Hepatocyte (in vitro differentiated cells): ENCODE data around the gene ECE1. TPM values are rescaled to one million over a fixed set of nuclear protein-coding genes. Genes with fewer than 3 reads are reported as not detected.

Experiments
- DNase-seq: peaks from one replicate; pipeline ENCODE4 v3.0.0-alpha.2; 2016; ENCODE audit warnings: low spot score
- H2AFZ ChIP-seq: fragments of 200-600 bp; sonication (generic); 2 replicates; pipeline ENCODE4 v1.6.0; 2016; ENCODE audit warnings: antibody characterized with exemption, mild to moderate bottlenecking
- H3K27ac ChIP-seq: fragments of 200-600 bp; sonication (generic); 2 replicates; pipeline ENCODE4 v1.5.1; 2016; ENCODE audit warnings: mild to moderate bottlenecking
- H3K27me3 ChIP-seq: fragments of 200-600 bp; sonication (generic); 2 replicates; pipeline ENCODE4 v1.6.1; 2016
- H3K36me3 ChIP-seq: fragments of 200-600 bp; sonication (generic); replicated peaks from 2 replicates; pipeline ENCODE4 v1.5.1; 2016; ENCODE audit warnings: low read depth; ENCODE audit not compliant: insufficient read depth
- H3K4me1 ChIP-seq: fragments of 200-600 bp; sonication (generic); 2 replicates; pipeline ENCODE4 v1.5.1; 2016; ENCODE audit warnings: mild to moderate bottlenecking, moderate library complexity; ENCODE audit not compliant: insufficient read depth
- H3K4me2 ChIP-seq: fragments of 200-600 bp; sonication (generic); 2 replicates; pipeline ENCODE4 v1.6.0; 2016
- H3K4me3 ChIP-seq: fragments of 200-600 bp; sonication (generic); 2 replicates; pipeline ENCODE4 v1.5.1; 2016; ENCODE audit warnings: mild to moderate bottlenecking
- H3K79me2 ChIP-seq: fragments of 200-600 bp; sonication (generic); 2 replicates; pipeline ENCODE4 v1.6.0; 2017; ENCODE audit warnings: mild to moderate bottlenecking
- H3K9me2 ChIP-seq: fragments of 200-600 bp; sonication (generic); replicated peaks from 2 replicates; pipeline ENCODE4 v1.6.0; 2017; ENCODE audit warnings: mild to moderate bottlenecking; ENCODE audit not compliant: insufficient read depth
- H3K9me3 ChIP-seq: fragments of 200-600 bp; sonication (generic); 2 replicates; pipeline ENCODE4 v1.5.1; 2016; ENCODE audit warnings: low read depth, mild to moderate bottlenecking
- H4K20me1 ChIP-seq: fragments of 200-600 bp; sonication (generic); 2 replicates; pipeline ENCODE4 v1.6.0; 2016; ENCODE audit warnings: mild to moderate bottlenecking; ENCODE audit not compliant: insufficient read depth, poor library complexity, severe bottlenecking
- CTCF ChIP-seq: fragments of 200-600 bp; sonication (generic); IDR thresholded peaks from 2 replicates; pipeline ENCODE4 v1.5.1; 2016; ENCODE audit warnings: antibody characterized with exemption, mild to moderate bottlenecking; ENCODE audit not compliant: poor library complexity
- EZH2 ChIP-seq: fragments of 200-600 bp; sonication (generic); IDR thresholded peaks from 2 replicates; pipeline ENCODE4 v1.6.1; 2016; ENCODE audit warnings: antibody characterized with exemption, mild to moderate bottlenecking, borderline replicate concordance
- EZH2phosphoT487 ChIP-seq: fragments of 200-600 bp; sonication (generic); IDR thresholded peaks from one replicate; pipeline ENCODE4 v1.6.1; 2018; ENCODE audit warnings: antibody characterized with exemption, mild to moderate bottlenecking, low read depth, moderate library complexity; ENCODE audit not compliant: unreplicated experiment, severe bottlenecking
- WGBS: methylation state at CpG from one replicate; pipeline ENCODE4 v1.1.6; 2016; ENCODE audit warnings: low lambda C conversion rate; ENCODE audit errors: missing lambda C conversion rate; 5-methylcytosine and 5-hydroxymethylcytosine counted together
- polyA plus RNA-seq: library from polyadenylated mRNA; unstranded; fragments of >200 nt; fragmentation: Nextera tagmentation; extraction: Ambion mirVana; gene quantifications from 2 replicates; pipeline ENCODE4 v1.2.1, GENCODE V29; 2016
- total RNA-seq: library from RNA; depleted of rRNA; stranded (reverse); fragments of >200 nt; gene quantifications from 2 replicates; pipeline ENCODE4 v1.2.3, GENCODE V29; 2014

The ECE1 gene
- total and polyA plus RNA-seq, 2 experiments from 2014 or later: 60.8 to 90.6 TPM

- peak overlapping the region; percentile 57 for H3K27ac ChIP-seq
- peaks cover 3% of the 10 kb centered on the region for H4K20me1 ChIP-seq
- WGBS: 69% methylated on average over 16 of the region's 16 CpGs
- H3K79me2 ChIP-seq: peaks cover 89% of the 10 kb centered on the region
- no peaks in the 10 kb centered on the region for H3K9me3 ChIP-seq
- no peaks in the 10 kb centered on the region for H3K36me3 ChIP-seq
- no peak for TF ChIP-seq CTCF
- no peak for TF ChIP-seq EZH2
- no peak for TF ChIP-seq EZH2phosphoT487
- H3K4me3 ChIP-seq: no peak overlapping the region
- DNase-seq: no peak
- no peaks in the 10 kb centered on the region for H3K27me3 ChIP-seq
- no peaks in the 10 kb centered on the region for H3K9me2 ChIP-seq
- peak overlapping the region; percentile 41 for H3K4me2 ChIP-seq
- peaks cover 60% of the 10 kb centered on the region for H3K4me1 ChIP-seq
- H2AFZ ChIP-seq: no peak overlapping the region
These were observed 15.1 kb upstream of the ECE1 start for GRCh38 chr1:21305155-21305899.

- H3K4me3 ChIP-seq: no peak overlapping the region
- H3K36me3 ChIP-seq: no peaks in the 10 kb centered on the region
- WGBS: 68% methylated on average over 2 of the region's 2 CpGs
- no peaks in the 10 kb centered on the region for H3K9me2 ChIP-seq
- DNase-seq: no peak
- no peak for TF ChIP-seq CTCF
- no peak for TF ChIP-seq EZH2
- TF ChIP-seq EZH2phosphoT487: no peak
- no peaks in the 10 kb centered on the region for H3K27me3 ChIP-seq
- H3K4me2 ChIP-seq: no peak overlapping the region
- H3K4me1 ChIP-seq: peaks cover 60% of the 10 kb centered on the region
- H3K27ac ChIP-seq: peak overlapping the region; percentile 57
- H3K79me2 ChIP-seq: peaks cover 92% of the 10 kb centered on the region
- no peak overlapping the region for H2AFZ ChIP-seq
- H3K9me3 ChIP-seq: no peaks in the 10 kb centered on the region
- peaks cover 3% of the 10 kb centered on the region for H4K20me1 ChIP-seq
These were observed 14.2 kb upstream of the ECE1 start for GRCh38 chr1:21304488-21304887.

- DNase-seq: no peak
- H3K4me3 ChIP-seq: no peak overlapping the region
- H2AFZ ChIP-seq: no peak overlapping the region
- peaks cover 92% of the 10 kb centered on the region for H3K79me2 ChIP-seq
- H3K4me2 ChIP-seq: no peak overlapping the region
- no peaks in the 10 kb centered on the region for H3K9me3 ChIP-seq
- H3K4me1 ChIP-seq: peaks cover 48% of the 10 kb centered on the region
- peaks cover 3% of the 10 kb centered on the region for H4K20me1 ChIP-seq
- no peaks in the 10 kb centered on the region for H3K27me3 ChIP-seq
- TF ChIP-seq EZH2phosphoT487 (no peak), EZH2 (no peak), CTCF (no peak)
- H3K36me3 ChIP-seq: no peaks in the 10 kb centered on the region
- 58% methylated on average over 11 of the region's 11 CpGs for WGBS
- H3K9me2 ChIP-seq: no peaks in the 10 kb centered on the region
- peak overlapping the region; percentile 73 for H3K27ac ChIP-seq
These were observed 12.8 kb upstream of the ECE1 start for GRCh38 chr1:21302747-21303715.
